Esophagus muscularis mucosa (tissue), 4 donors: ENCODE results near the gene ZC2HC1C.

ENCODE experiments used
- EP300 ChIP-seq: sonication (generic); formaldehyde crosslinking; IDR thresholded peaks from one replicate; pipeline ENCODE4 v1.6.1; 2017; ENCODE audit warnings: antibody characterized with exemption
- POLR2A ChIP-seq: fragments of 450-650 bp; IDR thresholded peaks from one replicate; pipeline ENCODE4 v1.6.1; 2017; ENCODE audit warnings: antibody characterized with exemption, moderate library complexity, mild to moderate bottlenecking, low read depth
- POLR2AphosphoS5 ChIP-seq, 2 donors: sonication (generic); formaldehyde crosslinking; IDR thresholded peaks; one replicate each; pipeline ENCODE4 v1.6.1; 2017; ENCODE audit warnings: antibody characterized with exemption in 2 of 2
- TF ChIP-seq, protein P1 (sequence below), 3 experiments: fragments of 200-600 bp in 2 of 3; fragments of 450-650 bp in 1 of 3; sonication (generic) in 2 of 3; IDR thresholded peaks; one replicate each; pipeline ENCODE4 v1.5.1; 2017 to 2019; ENCODE audit warnings: antibody characterized with exemption in 3 of 3, mild to moderate bottlenecking in 2 of 3, moderate library complexity in 1 of 3

DNA sequence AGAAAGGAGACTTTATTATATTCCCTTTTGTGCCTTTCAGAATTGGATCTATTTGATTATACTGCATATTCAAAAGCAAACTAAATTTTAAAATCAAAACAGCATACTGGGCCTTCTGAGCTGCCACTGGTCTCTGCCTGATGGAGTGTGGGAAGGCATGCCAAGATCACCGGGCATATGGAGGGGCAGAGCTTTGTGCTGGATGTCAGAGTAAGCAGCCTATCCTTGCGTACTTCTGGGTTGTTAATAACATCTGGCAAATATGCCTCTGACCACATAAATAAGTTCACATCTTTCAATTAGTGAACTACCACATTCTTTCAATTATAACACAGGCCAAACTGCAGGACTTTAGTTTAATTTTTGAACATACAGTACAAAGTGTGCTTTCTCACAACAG is 36.5 kb upstream of the ZC2HC1C start:
- TF ChIP-seq, protein P1, sequence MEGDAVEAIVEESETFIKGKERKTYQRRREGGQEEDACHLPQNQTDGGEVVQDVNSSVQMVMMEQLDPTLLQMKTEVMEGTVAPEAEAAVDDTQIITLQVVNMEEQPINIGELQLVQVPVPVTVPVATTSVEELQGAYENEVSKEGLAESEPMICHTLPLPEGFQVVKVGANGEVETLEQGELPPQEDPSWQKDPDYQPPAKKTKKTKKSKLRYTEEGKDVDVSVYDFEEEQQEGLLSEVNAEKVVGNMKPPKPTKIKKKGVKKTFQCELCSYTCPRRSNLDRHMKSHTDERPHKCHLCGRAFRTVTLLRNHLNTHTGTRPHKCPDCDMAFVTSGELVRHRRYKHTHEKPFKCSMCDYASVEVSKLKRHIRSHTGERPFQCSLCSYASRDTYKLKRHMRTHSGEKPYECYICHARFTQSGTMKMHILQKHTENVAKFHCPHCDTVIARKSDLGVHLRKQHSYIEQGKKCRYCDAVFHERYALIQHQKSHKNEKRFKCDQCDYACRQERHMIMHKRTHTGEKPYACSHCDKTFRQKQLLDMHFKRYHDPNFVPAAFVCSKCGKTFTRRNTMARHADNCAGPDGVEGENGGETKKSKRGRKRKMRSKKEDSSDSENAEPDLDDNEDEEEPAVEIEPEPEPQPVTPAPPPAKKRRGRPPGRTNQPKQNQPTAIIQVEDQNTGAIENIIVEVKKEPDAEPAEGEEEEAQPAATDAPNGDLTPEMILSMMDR (IDR thresholded peaks at IDR 0.05) = no peak
- no peak for TF ChIP-seq POLR2A
- no peak for TF ChIP-seq EP300
- no peak for TF ChIP-seq POLR2AphosphoS5 (IDR thresholded peaks at IDR 0.05)
